Type B pancreatic cell (in vitro differentiated cells): ENCODE measurements around the gene TTC24. TPM values are rescaled to one million over a fixed set of nuclear protein-coding genes. Genes with fewer than 3 reads are reported as not detected.
"Not testable (repeated sequence)": the region's sequence is repeated elsewhere in the genome, so short reads cannot be mapped to it uniquely, and the experiment has no call there.

ENCODE experiments used
- DNase-seq: peaks from one replicate; pipeline ENCODE4 v3.0.0; 2021; ENCODE audit warnings: mixed read lengths; ENCODE audit not compliant: unreplicated experiment; ENCODE audit errors: extremely low spot score
- H3K27ac Mint-ChIP-seq: 2 replicates; pipeline ENCODE4 v1.8.0; 2021; ENCODE audit warnings: mild to moderate bottlenecking, mixed read lengths
- H3K27me3 Mint-ChIP-seq: 2 replicates; pipeline ENCODE4 v1.8.0; 2021; ENCODE audit warnings: mixed read lengths
- H3K36me3 Mint-ChIP-seq: 2 replicates; pipeline ENCODE4 v1.8.0; 2021; ENCODE audit warnings: mixed read lengths
- H3K4me1 Mint-ChIP-seq: one replicate; pipeline ENCODE4 v1.8.0; 2021; ENCODE audit warnings: mixed read lengths; ENCODE audit not compliant: unreplicated experiment
- H3K4me3 Mint-ChIP-seq: 2 replicates; pipeline ENCODE4 v1.8.0; 2021; ENCODE audit warnings: mild to moderate bottlenecking, mixed read lengths
- H3K9me3 Mint-ChIP-seq: 2 replicates; pipeline ENCODE4 v1.8.0; 2021; ENCODE audit warnings: mixed read lengths
- CTCF ChIP-seq: fragments of 200-600 bp; sonication (generic); conservative IDR thresholded peaks from 2 replicates; pipeline ENCODE4 v1.5.0; 2021; ENCODE audit warnings: antibody characterized with exemption, mild to moderate bottlenecking
- total RNA-seq: library from RNA; stranded (reverse); gene quantifications from 2 replicates; pipeline ENCODE4 v1.2.1, GENCODE V29; 2021; ENCODE audit warnings: low replicate concordance

Gene TTC24
- total RNA-seq, 1 donor from 2014 or later, result not detected

DNA sequence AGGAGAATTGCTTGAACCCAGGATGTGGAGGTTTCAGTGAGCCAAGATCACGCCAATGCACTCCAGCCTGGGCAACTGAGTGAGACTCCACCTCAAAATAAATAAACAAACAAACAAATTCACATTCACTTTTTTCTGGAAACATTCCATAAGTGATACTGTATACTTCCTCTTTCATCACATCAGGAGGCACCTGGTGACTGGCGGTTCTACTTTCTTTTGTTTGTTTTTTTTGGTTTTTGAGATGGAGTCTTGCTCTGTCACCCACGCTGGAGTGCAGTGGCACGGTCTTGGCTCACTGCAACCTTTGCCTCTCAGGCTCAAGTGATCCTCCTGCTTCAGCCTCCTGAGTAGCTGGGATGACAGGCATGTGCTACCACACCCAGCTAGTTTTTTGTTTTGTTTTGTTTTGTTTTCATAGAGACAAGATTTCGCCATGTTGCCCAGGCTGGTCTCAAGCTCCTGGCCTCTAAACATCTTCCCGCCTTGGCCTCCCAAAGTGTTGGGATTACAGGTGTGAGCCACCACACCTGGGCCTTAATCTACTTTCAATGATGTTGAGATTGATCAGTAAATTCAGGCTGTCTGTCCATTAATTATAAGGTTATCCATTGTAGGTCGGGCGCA, 50.4 kb downstream of the TTC24 start:
- peaks cover 8% of the 10 kb centered on the region for H3K4me1 Mint-ChIP-seq
- H3K4me3 Mint-ChIP-seq, result no peak overlapping the region
- H3K36me3 Mint-ChIP-seq, result no peaks in the 10 kb centered on the region
- peaks cover 88% of the 10 kb centered on the region for H3K27me3 Mint-ChIP-seq
- H3K27ac Mint-ChIP-seq, result no peak overlapping the region
- TF ChIP-seq CTCF, result no peak
- H3K9me3 Mint-ChIP-seq, result no peaks in the 10 kb centered on the region
- DNase-seq, result no peak

DNA sequence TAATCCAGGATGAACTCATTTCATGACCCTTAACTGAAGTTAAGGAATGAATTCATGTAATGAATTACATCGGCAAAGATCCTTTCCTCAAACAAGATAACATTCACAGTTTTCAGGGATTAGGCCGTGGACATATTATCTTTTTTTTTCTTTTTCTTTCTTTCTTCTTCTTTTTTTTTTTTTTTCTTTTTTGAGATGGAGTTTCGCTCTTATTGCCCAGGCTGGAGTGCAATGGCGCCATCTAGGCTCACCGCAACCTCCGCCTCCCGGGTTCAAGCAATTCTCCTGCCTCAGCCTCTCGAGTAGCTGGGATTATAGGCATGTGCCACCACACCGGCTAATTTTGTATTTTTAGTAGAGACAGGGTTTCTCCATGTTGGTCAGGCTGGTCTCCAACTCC, 51.6 kb downstream of the TTC24 start:
- H3K36me3 Mint-ChIP-seq, H3K9me3 Mint-ChIP-seq, H3K4me3 Mint-ChIP-seq, DNase-seq, H3K27ac Mint-ChIP-seq, H3K4me1 Mint-ChIP-seq: not testable (repeated sequence)
- peaks cover 87% of the 10 kb centered on the region for H3K27me3 Mint-ChIP-seq

DNA sequence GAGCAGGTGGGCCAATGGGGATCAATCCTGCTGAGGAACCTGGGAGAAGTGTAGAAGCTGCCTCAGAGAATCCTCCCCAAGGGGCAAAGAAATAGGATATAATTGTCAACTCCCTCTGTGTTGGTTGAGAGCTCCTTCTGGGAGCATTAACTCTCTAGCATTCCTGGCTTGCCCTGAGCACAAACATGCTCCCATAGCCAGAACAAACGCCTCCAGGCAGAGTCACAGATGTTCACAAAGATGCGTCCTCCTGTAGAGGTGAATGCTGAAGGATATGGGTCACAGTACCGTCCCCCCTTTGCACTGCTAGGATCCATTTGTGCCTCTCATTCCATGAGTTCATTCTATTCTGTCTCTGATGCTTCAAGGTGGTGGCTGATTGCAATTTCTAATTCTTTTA, 52.8 kb downstream of the TTC24 start:
- Mint-ChIP-seq H3K4me1 (no peaks in the 10 kb centered on the region), H3K27me3 (peaks cover 85% of the 10 kb centered on the region), H3K9me3 (no peaks in the 10 kb centered on the region), H3K27ac (no peak overlapping the region), H3K36me3 (no peaks in the 10 kb centered on the region), H3K4me3 (no peak overlapping the region)
- DNase-seq, result no peak
- no peak for TF ChIP-seq CTCF

Other genes with a start within 250 kb of the TTC24 start
- gene CCT3, start 241.4 kb upstream of the TTC24 start, total RNA-seq, result 209 and 301 TPM in 2 replicates
- gene TSACC, start 241.2 kb upstream of the TTC24 start, total RNA-seq, result 0.63 TPM in 1 of 2 replicates, not detected in the other
- gene RHBG, start 210.5 kb upstream of the TTC24 start, total RNA-seq, result 0.17 and 0.88 TPM in 2 replicates
- 20.7 and 26.1 TPM in 2 replicates for gene MEF2D, start 78.9 kb upstream of the TTC24 start, total RNA-seq
- gene IQGAP3, start 7.2 kb upstream of the TTC24 start, total RNA-seq, result 17.6 and 35.3 TPM in 2 replicates
- 86.3 and 98.4 TPM in 2 replicates for gene NAXE, start 12.1 kb downstream of the TTC24 start, total RNA-seq
- gene GPATCH4, start 21.8 kb downstream of the TTC24 start, total RNA-seq, result 22.4 and 30.7 TPM in 2 replicates
- gene HAPLN2, start 39.7 kb downstream of the TTC24 start, total RNA-seq, result not detected in 2 replicates
- 12.6 TPM in 1 of 2 replicates, not detected in the other for gene BCAN, start 62.4 kb downstream of the TTC24 start, total RNA-seq
- gene NES, start 97.7 kb downstream of the TTC24 start, total RNA-seq, result 8.1 and 125 TPM in 2 replicates
- 83.7 and 370 TPM in 2 replicates for gene CRABP2, start 125.9 kb downstream of the TTC24 start, total RNA-seq
- gene METTL25B, start 148.7 kb downstream of the TTC24 start, total RNA-seq, result 35.2 and 39.7 TPM in 2 replicates
- 35.3 and 42.0 TPM in 2 replicates for gene ISG20L2, start 149.0 kb downstream of the TTC24 start, total RNA-seq
- gene MRPL24, start 161.4 kb downstream of the TTC24 start, total RNA-seq, result 47.4 and 58.6 TPM in 2 replicates
- gene HDGF, start 172.0 kb downstream of the TTC24 start, total RNA-seq, result 249 and 270 TPM in 2 replicates
- 79.1 and 81.8 TPM in 2 replicates for gene PRCC, start 187.8 kb downstream of the TTC24 start, total RNA-seq
- gene SH2D2A, start 237.1 kb downstream of the TTC24 start, total RNA-seq, result 0.48 and 2.2 TPM in 2 replicates